HG02571 (cell line): Measurements from ENCODE around the gene ZC3H14.

Experiments used
- ATAC-seq: cut with Tn5 transposase; IDR thresholded peaks from one replicate; pipeline ENCODE4 v1.9.1; 2021; ENCODE audit warnings: mild to moderate bottlenecking, moderate library complexity; ENCODE audit not compliant: unreplicated experiment

Gene ZC3H14

GRCh38 chr14:88551094-88551870 is 11.6 kb upstream of the ZC3H14 start:
- ATAC-seq = no peak

- no peak for ATAC-seq
Measured at GRCh38 chr14:88551980-88552431, 10.8 kb upstream of the ZC3H14 start.

GRCh38 chr14:88552876-88553275 is 10.0 kb upstream of the ZC3H14 start:
- no peak for ATAC-seq

GRCh38 chr14:88553886-88554456 is 8.9 kb upstream of the ZC3H14 start:
- ATAC-seq = no peak

GRCh38 chr14:88554457-88555286 is 8.2 kb upstream of the ZC3H14 start, which contains the start of gene PTPN21:
Gene PTPN21, minus strand, starts transcription at chr14:88555007. Its CDS starts 4,590 bp downstream, at chr14:88550417.
- ATAC-seq = no peak

- ATAC-seq = no peak
Measured at GRCh38 chr14:88556581-88556980, 6.3 kb upstream of the ZC3H14 start.

- no peak for ATAC-seq
Measured at GRCh38 chr14:88559852-88560251, 3.0 kb upstream of the ZC3H14 start.

- ATAC-seq = no peak
Measured at GRCh38 chr14:88562532-88562830, 356 bp upstream of the ZC3H14 start.

GRCh38 chr14:88563845-88564244 is 1.0 kb downstream of the ZC3H14 start:
- no peak for ATAC-seq

GRCh38 chr14:88565427-88565826 is 2.6 kb downstream of the ZC3H14 start:
- ATAC-seq = no peak

- no peak for ATAC-seq
Measured at GRCh38 chr14:88568196-88568595, 5.4 kb downstream of the ZC3H14 start.

GRCh38 chr14:88572117-88572516 is 9.3 kb downstream of the ZC3H14 start:
- ATAC-seq = no peak

GRCh38 chr14:88576222-88576621 is 13.4 kb downstream of the ZC3H14 start:
- ATAC-seq = no peak

- no peak for ATAC-seq
Measured at GRCh38 chr14:88584451-88584850, 21.6 kb downstream of the ZC3H14 start.

GRCh38 chr14:88588081-88588480 is 25.2 kb downstream of the ZC3H14 start:
- ATAC-seq = no peak

GRCh38 chr14:88590173-88590572 is 27.3 kb downstream of the ZC3H14 start:
- no peak for ATAC-seq

GRCh38 chr14:88592031-88592430 is 29.2 kb downstream of the ZC3H14 start:
- no peak for ATAC-seq

- ATAC-seq = no peak
Measured at GRCh38 chr14:88597038-88597437, 34.2 kb downstream of the ZC3H14 start.

GRCh38 chr14:88597601-88598000 is 34.8 kb downstream of the ZC3H14 start:
- ATAC-seq = no peak

GRCh38 chr14:88598097-88598675 is 35.3 kb downstream of the ZC3H14 start:
- ATAC-seq = no peak

GRCh38 chr14:88599326-88599725 is 36.5 kb downstream of the ZC3H14 start:
- ATAC-seq = peak; percentile 31
